ENCODE results near the gene MAP2K7.

MAP2K7 gene

DNA sequence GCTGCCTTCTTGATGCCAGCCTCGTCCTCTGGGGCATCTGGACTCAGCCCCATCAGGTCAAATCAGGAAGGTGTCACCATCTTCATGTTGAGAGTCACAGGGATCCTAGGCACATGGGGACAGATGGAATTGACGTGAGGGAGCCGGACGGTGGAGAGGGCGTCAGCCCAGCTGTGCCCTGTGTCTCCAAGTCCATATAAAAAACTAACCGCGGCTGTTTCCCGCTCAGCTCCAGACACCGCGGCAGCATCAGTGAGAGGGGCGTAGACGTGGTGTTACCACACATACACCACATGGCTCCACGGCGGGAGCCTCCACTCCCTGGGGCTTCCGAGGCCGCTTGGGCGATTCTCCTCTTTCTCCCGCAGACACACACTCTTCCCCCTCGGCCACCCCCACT is 23.8 kb upstream of the MAP2K7 start:
- no peak for DNase-seq
- Mint-ChIP-seq H3K36me3 (ENCODE audit: low read depth) (no peaks in the 10 kb centered on the region), H3K4me3 (no peak overlapping the region), H3K4me1 (peaks cover 1% of the 10 kb centered on the region), H3K9me3 (no peaks in the 10 kb centered on the region), H3K27me3 (ENCODE audit: low read depth, poor library complexity) (peaks cover 38% of the 10 kb centered on the region), H3K27ac (no peak overlapping the region)
- TF ChIP-seq, protein P1, sequence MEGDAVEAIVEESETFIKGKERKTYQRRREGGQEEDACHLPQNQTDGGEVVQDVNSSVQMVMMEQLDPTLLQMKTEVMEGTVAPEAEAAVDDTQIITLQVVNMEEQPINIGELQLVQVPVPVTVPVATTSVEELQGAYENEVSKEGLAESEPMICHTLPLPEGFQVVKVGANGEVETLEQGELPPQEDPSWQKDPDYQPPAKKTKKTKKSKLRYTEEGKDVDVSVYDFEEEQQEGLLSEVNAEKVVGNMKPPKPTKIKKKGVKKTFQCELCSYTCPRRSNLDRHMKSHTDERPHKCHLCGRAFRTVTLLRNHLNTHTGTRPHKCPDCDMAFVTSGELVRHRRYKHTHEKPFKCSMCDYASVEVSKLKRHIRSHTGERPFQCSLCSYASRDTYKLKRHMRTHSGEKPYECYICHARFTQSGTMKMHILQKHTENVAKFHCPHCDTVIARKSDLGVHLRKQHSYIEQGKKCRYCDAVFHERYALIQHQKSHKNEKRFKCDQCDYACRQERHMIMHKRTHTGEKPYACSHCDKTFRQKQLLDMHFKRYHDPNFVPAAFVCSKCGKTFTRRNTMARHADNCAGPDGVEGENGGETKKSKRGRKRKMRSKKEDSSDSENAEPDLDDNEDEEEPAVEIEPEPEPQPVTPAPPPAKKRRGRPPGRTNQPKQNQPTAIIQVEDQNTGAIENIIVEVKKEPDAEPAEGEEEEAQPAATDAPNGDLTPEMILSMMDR (IDR thresholded peaks at IDR 0.05) = no peak

DNA sequence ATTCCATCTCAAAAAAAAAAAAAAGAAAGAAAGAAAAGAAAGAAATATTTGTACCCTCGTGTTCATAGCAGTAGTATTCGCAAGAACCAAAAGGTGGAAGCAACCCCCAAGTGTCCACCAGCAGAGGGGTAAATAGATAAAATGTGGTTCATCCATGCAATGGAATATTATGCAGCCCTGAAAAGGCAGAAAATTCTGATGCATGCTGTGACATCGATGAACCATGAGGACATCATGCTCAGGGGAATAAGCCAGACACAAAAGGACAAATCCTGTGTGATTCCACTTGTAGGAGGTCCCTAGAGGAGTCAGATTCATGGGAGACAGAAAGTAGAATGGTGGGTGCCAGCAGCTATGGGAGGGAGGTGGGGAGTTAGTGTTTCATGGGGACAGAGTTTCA is 21.8 kb upstream of the MAP2K7 start:
- TF ChIP-seq, protein P1 (IDR thresholded peaks at IDR 0.05) = no peak
- no peak for DNase-seq
- Mint-ChIP-seq H3K9me3 (no peaks in the 10 kb centered on the region), H3K36me3 (ENCODE audit: low read depth) (no peaks in the 10 kb centered on the region), H3K4me3 (no peak overlapping the region), H3K27me3 (ENCODE audit: low read depth, poor library complexity) (peaks cover 36% of the 10 kb centered on the region), H3K27ac (no peak overlapping the region), H3K4me1 (no peaks in the 10 kb centered on the region)

DNA sequence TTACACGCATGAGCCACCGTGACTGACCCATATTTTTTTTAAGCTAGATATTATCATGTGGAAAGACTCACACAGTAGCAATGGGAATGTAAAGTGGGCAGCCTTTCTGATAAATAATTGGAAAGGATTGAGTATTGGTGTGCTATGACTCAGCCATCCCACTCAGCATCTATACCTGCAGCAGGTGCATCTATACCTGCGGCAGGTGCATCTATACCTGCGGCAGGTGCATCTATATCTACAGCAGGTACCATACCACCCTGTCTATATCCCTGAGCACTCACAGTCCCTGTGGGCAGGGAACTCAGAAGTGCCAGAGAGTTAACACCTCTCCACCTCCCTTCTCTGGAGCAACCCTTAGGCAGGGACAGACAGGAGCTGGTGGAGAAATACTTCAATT is 20.6 kb upstream of the MAP2K7 start:
- H3K4me1 Mint-ChIP-seq = no peaks in the 10 kb centered on the region
- H3K9me3 Mint-ChIP-seq = no peaks in the 10 kb centered on the region
- H3K27ac Mint-ChIP-seq = no peak overlapping the region
- no peak overlapping the region for H3K4me3 Mint-ChIP-seq
- no peaks in the 10 kb centered on the region for H3K36me3 Mint-ChIP-seq (ENCODE audit: low read depth)
- no peak for DNase-seq
- H3K27me3 Mint-ChIP-seq (ENCODE audit: low read depth, poor library complexity) = peaks cover 40% of the 10 kb centered on the region
- TF ChIP-seq, protein P1 (IDR thresholded peaks at IDR 0.05) = no peak

DNA sequence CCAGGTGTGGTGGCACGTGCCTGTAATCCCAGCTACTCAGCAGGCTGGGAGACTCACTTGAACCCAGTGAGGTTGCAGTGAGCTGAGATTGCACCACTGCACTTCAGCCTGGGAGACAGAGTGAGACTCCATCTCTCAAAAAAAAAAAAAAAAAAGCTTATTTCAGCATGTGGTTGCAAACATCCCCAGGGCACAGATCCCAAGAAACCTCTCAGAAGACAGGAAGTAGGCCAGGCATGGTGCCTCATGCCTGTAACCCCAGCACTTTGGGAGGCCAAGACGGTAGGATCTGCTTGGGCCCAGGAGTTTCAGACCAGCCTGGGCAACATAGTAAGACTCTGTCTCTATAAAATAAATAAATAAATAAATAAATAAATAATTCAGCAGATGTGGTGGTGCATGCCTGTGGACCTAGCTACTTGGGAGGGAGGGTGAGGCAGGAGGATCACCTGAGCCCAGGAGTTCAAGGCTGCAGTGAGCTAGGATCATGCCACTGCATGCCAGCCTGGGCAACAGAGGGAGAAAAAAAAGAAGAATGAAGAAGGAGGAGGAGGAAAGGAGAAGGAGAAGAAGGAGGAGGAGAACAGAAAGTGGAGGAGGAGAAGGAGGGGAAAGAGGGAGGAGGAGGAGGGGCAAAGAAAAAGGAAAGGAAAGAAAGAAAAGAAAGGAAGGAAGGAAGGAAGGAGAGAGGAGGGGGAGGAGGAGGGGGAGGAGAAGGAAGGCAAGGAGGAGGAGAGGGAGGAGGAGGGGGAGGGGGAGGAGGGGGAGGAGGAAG is 19.7 kb upstream of the MAP2K7 start:
- no peaks in the 10 kb centered on the region for H3K4me1 Mint-ChIP-seq
- H3K4me3 Mint-ChIP-seq = no peak overlapping the region
- no peaks in the 10 kb centered on the region for H3K36me3 Mint-ChIP-seq (ENCODE audit: low read depth)
- TF ChIP-seq, protein P1 (IDR thresholded peaks at IDR 0.05) = no peak
- H3K27ac Mint-ChIP-seq = no peak overlapping the region
- DNase-seq = no peak
- no peaks in the 10 kb centered on the region for H3K9me3 Mint-ChIP-seq
- peaks cover 49% of the 10 kb centered on the region for H3K27me3 Mint-ChIP-seq (ENCODE audit: low read depth, poor library complexity)

DNA sequence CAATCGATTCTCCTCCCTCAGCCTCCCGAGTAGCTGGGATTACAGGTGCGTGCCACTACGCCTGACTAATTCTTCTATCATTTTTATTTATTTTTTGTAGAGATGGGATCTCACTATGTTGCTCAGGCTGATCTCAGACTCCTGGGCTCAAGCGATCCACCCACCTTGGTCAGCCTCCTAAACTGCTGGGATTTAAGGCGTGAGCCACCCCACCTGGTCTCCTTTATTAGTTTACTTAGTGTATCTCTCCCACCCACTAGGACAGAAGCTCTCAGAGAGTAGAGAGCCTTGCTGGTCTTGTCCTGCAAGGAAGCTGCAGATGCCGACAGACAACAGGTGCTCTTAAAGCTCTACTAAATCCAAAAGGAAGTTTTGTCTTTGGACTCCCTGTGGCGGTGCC is 17.9 kb upstream of the MAP2K7 start:
- Mint-ChIP-seq H3K27ac (no peak overlapping the region), H3K27me3 (ENCODE audit: low read depth, poor library complexity) (peaks cover 63% of the 10 kb centered on the region), H3K4me3 (no peak overlapping the region), H3K9me3 (no peaks in the 10 kb centered on the region), H3K36me3 (ENCODE audit: low read depth) (no peaks in the 10 kb centered on the region), H3K4me1 (peaks cover under 1% of the 10 kb centered on the region)
- no peak for DNase-seq
- TF ChIP-seq, protein P1 (IDR thresholded peaks at IDR 0.05) = no peak

All from nephron progenitor cell (in vitro differentiated cells).